ENCODE data around the gene CFAP46.

The CFAP46 gene

GRCh38 chr10:132842397-132842796 is 100.0 kb downstream of the CFAP46 start:
- no peaks in the 10 kb centered on the region for H3K4me1 ChIP-seq (ENCODE audit: control insufficient read depth in 1 of 2, insufficient read depth in 1 of 2, low read depth in 1 of 2, low read length in 1 of 2)
- H3K27ac ChIP-seq: no peak overlapping the region
- peaks cover 8% of the 10 kb centered on the region for H3K27me3 ChIP-seq
- H3K9me3 ChIP-seq: peaks cover 9% of the 10 kb centered on the region
- no peak overlapping the region for H3K4me3 ChIP-seq (ENCODE audit: low read depth in 1 of 2, low read length in 1 of 2)
- TF ChIP-seq CTCF (IDR thresholded peaks at IDR 0.05): no peak
- H3K36me3 ChIP-seq: no peaks in the 10 kb centered on the region

- H3K27ac ChIP-seq: no peak overlapping the region
- H3K36me3 ChIP-seq: no peaks in the 10 kb centered on the region
- H3K4me1 ChIP-seq (ENCODE audit: control insufficient read depth in 1 of 2, insufficient read depth in 1 of 2, low read depth in 1 of 2, low read length in 1 of 2): no peaks in the 10 kb centered on the region
- peaks cover 9% of the 10 kb centered on the region for H3K9me3 ChIP-seq
- no peak for TF ChIP-seq CTCF (IDR thresholded peaks at IDR 0.05)
- peaks cover under 1% of the 10 kb centered on the region for H3K27me3 ChIP-seq
- no peak overlapping the region for H3K4me3 ChIP-seq (ENCODE audit: low read depth in 1 of 2, low read length in 1 of 2)
Measured at GRCh38 chr10:132841615-132841975, 100.8 kb downstream of the CFAP46 start.

- no peaks in the 10 kb centered on the region for H3K4me1 ChIP-seq (ENCODE audit: control insufficient read depth in 1 of 2, insufficient read depth in 1 of 2, low read depth in 1 of 2, low read length in 1 of 2)
- H3K4me3 ChIP-seq (ENCODE audit: low read depth in 1 of 2, low read length in 1 of 2): no peak overlapping the region
- no peak overlapping the region for H3K27ac ChIP-seq
- no peak for TF ChIP-seq CTCF (IDR thresholded peaks at IDR 0.05)
- no peaks in the 10 kb centered on the region for H3K36me3 ChIP-seq
- no peaks in the 10 kb centered on the region for H3K27me3 ChIP-seq
- peaks cover 9% of the 10 kb centered on the region for H3K9me3 ChIP-seq
Measured at GRCh38 chr10:132840698-132841614, 101.4 kb downstream of the CFAP46 start.

GRCh38 chr10:132839061-132839460 is 103.3 kb downstream of the CFAP46 start:
- no peak overlapping the region for H3K4me3 ChIP-seq (ENCODE audit: low read depth in 1 of 2, low read length in 1 of 2)
- no peaks in the 10 kb centered on the region for H3K36me3 ChIP-seq
- no peak overlapping the region for H3K27ac ChIP-seq
- peaks cover 9% of the 10 kb centered on the region for H3K9me3 ChIP-seq
- TF ChIP-seq CTCF (IDR thresholded peaks at IDR 0.05): no peak
- no peaks in the 10 kb centered on the region for H3K27me3 ChIP-seq
- H3K4me1 ChIP-seq (ENCODE audit: control insufficient read depth in 1 of 2, insufficient read depth in 1 of 2, low read depth in 1 of 2, low read length in 1 of 2): no peaks in the 10 kb centered on the region

- Histone ChIP-seq H3K9me3 (peaks cover 9% of the 10 kb centered on the region), H3K27ac (no peak overlapping the region), H3K27me3 (no peaks in the 10 kb centered on the region), H3K4me1 (ENCODE audit: control insufficient read depth in 1 of 2, insufficient read depth in 1 of 2, low read depth in 1 of 2, low read length in 1 of 2) (no peaks in the 10 kb centered on the region), H3K36me3 (no peaks in the 10 kb centered on the region), H3K4me3 (ENCODE audit: low read depth in 1 of 2, low read length in 1 of 2) (no peak overlapping the region)
- no peak for TF ChIP-seq CTCF (IDR thresholded peaks at IDR 0.05)
Measured at GRCh38 chr10:132838346-132838970, 103.9 kb downstream of the CFAP46 start.

All from neutrophil (primary cell).